Astrocyte (in vitro differentiated cells and primary cell): ENCODE results near the gene RBBP8NL.

Experiments used
- EZH2 ChIP-seq: IDR thresholded peaks from 2 replicates; pipeline ENCODE4 v1.6.1; 2012; ENCODE audit warnings: mild to moderate bottlenecking, low read length, inconsistent platforms; ENCODE audit not compliant: insufficient read depth
- TF ChIP-seq, protein P1 (sequence below): IDR thresholded peaks from 2 replicates; pipeline ENCODE4 v1.5.1; 2011; ENCODE audit warnings: low read depth, mild to moderate bottlenecking, inconsistent platforms, low read length, moderate library complexity; ENCODE audit not compliant: insufficient read depth

GRCh38 chr20:62377064-62377461, 50.3 kb downstream of the RBBP8NL start:
- TF ChIP-seq, protein P1, sequence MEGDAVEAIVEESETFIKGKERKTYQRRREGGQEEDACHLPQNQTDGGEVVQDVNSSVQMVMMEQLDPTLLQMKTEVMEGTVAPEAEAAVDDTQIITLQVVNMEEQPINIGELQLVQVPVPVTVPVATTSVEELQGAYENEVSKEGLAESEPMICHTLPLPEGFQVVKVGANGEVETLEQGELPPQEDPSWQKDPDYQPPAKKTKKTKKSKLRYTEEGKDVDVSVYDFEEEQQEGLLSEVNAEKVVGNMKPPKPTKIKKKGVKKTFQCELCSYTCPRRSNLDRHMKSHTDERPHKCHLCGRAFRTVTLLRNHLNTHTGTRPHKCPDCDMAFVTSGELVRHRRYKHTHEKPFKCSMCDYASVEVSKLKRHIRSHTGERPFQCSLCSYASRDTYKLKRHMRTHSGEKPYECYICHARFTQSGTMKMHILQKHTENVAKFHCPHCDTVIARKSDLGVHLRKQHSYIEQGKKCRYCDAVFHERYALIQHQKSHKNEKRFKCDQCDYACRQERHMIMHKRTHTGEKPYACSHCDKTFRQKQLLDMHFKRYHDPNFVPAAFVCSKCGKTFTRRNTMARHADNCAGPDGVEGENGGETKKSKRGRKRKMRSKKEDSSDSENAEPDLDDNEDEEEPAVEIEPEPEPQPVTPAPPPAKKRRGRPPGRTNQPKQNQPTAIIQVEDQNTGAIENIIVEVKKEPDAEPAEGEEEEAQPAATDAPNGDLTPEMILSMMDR, result no peak
- TF ChIP-seq EZH2, result no peak
